Measurements from ENCODE around the gene XPO1. TPM values are rescaled to one million over a fixed set of nuclear protein-coding genes. Genes with fewer than 3 reads are reported as not detected.

Gene XPO1
- total RNA-seq, 1 experiment from 2014 or later = 247 TPM

GRCh38 chr2:61454383-61454782 is 83.8 kb downstream of the XPO1 start:
- no TSS peak for BruUV-seq (replicated peaks)
- Histone ChIP-seq H3K27ac (ENCODE audit: low read depth, low read length, poor library complexity, severe bottlenecking) (no peak overlapping the region), H3K9me3 (ENCODE audit: low read depth, low read length, poor library complexity, severe bottlenecking) (no peaks in the 10 kb centered on the region), H3K27me3 (replicated peaks; ENCODE audit: insufficient read depth, low read depth, low read length, poor library complexity) (no peaks in the 10 kb centered on the region), H3K36me3 (ENCODE audit: insufficient read depth, low read length, poor library complexity, severe bottlenecking) (no peaks in the 10 kb centered on the region), H3K4me1 (ENCODE audit: insufficient read depth, low read length, poor library complexity, severe bottlenecking) (no peaks in the 10 kb centered on the region), H3K4me3 (ENCODE audit: low read depth, low read length, poor library complexity, severe bottlenecking) (no peak overlapping the region)
- intact Hi-C loops (cut with micrococcal nuclease; ENCODE audit: unreplicated experiment) = no loop called here
- ChIA-PET CTCF (no interaction called here), POLR2A (ENCODE audit: low non-redundant PET) (no interaction called here)
- no peak for DNase-seq (ENCODE audit: low spot score)
- TF ChIP-seq, protein P1, sequence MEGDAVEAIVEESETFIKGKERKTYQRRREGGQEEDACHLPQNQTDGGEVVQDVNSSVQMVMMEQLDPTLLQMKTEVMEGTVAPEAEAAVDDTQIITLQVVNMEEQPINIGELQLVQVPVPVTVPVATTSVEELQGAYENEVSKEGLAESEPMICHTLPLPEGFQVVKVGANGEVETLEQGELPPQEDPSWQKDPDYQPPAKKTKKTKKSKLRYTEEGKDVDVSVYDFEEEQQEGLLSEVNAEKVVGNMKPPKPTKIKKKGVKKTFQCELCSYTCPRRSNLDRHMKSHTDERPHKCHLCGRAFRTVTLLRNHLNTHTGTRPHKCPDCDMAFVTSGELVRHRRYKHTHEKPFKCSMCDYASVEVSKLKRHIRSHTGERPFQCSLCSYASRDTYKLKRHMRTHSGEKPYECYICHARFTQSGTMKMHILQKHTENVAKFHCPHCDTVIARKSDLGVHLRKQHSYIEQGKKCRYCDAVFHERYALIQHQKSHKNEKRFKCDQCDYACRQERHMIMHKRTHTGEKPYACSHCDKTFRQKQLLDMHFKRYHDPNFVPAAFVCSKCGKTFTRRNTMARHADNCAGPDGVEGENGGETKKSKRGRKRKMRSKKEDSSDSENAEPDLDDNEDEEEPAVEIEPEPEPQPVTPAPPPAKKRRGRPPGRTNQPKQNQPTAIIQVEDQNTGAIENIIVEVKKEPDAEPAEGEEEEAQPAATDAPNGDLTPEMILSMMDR (conservative IDR thresholded peaks at IDR 0.05; ENCODE audit: low read depth, low read length) = no peak

DNA sequence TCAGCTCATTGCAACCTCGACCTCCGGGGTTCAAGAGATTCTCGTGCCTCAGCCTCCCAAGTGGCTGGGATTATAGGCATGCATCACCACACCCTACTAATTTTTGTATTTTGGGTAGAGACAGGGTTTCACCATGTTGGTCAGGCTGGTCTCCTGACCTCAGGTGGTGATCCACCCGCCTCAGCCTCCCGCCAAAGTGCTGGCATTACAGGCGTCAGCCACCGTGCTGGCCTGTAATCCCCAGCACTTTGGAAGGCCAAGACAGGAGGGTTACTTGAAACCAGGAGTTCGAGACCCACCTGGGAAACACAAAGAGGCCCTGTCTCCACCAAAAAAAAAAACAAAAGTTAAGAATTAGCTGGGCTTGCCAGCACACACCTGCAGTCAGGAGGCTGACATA is 85.8 kb downstream of the XPO1 start:
- intact Hi-C loops (cut with micrococcal nuclease; ENCODE audit: unreplicated experiment) = no loop called here
- H3K36me3 ChIP-seq (ENCODE audit: insufficient read depth, low read length, poor library complexity, severe bottlenecking) = no peaks in the 10 kb centered on the region
- ChIA-PET POLR2A (ENCODE audit: low non-redundant PET) (no interaction called here), CTCF (no interaction called here)
- BruUV-seq (replicated peaks) = no TSS peak
- H3K4me1 ChIP-seq (ENCODE audit: insufficient read depth, low read length, poor library complexity, severe bottlenecking) = no peaks in the 10 kb centered on the region
- H3K27ac ChIP-seq (ENCODE audit: low read depth, low read length, poor library complexity, severe bottlenecking) = no peak overlapping the region
- H3K27me3 ChIP-seq (replicated peaks; ENCODE audit: insufficient read depth, low read depth, low read length, poor library complexity) = no peaks in the 10 kb centered on the region
- TF ChIP-seq, protein P1 (conservative IDR thresholded peaks at IDR 0.05; ENCODE audit: low read depth, low read length) = no peak
- TF ChIP-seq EZH2 (IDR thresholded peaks at IDR 0.05; ENCODE audit: borderline replicate concordance, low read depth, low read length, poor library complexity, severe bottlenecking) = no peak
- no peak for DNase-seq (ENCODE audit: low spot score)
- no peak overlapping the region for H3K4me3 ChIP-seq (ENCODE audit: low read depth, low read length, poor library complexity, severe bottlenecking)
- no peaks in the 10 kb centered on the region for H3K9me3 ChIP-seq (ENCODE audit: low read depth, low read length, poor library complexity, severe bottlenecking)

GRCh38 chr2:61451178-61451577 is 87.0 kb downstream of the XPO1 start:
- CTCF ChIA-PET = no interaction called here
- Histone ChIP-seq H3K27me3 (replicated peaks; ENCODE audit: insufficient read depth, low read depth, low read length, poor library complexity) (no peaks in the 10 kb centered on the region), H3K4me1 (ENCODE audit: insufficient read depth, low read length, poor library complexity, severe bottlenecking) (no peaks in the 10 kb centered on the region), H3K4me3 (ENCODE audit: low read depth, low read length, poor library complexity, severe bottlenecking) (no peak overlapping the region), H3K9me3 (ENCODE audit: low read depth, low read length, poor library complexity, severe bottlenecking) (no peaks in the 10 kb centered on the region), H3K27ac (ENCODE audit: low read depth, low read length, poor library complexity, severe bottlenecking) (no peak overlapping the region), H3K36me3 (ENCODE audit: insufficient read depth, low read length, poor library complexity, severe bottlenecking) (no peaks in the 10 kb centered on the region)
- no peak for TF ChIP-seq EZH2 (IDR thresholded peaks at IDR 0.05; ENCODE audit: borderline replicate concordance, low read depth, low read length, poor library complexity, severe bottlenecking)
- TF ChIP-seq, protein P1 (conservative IDR thresholded peaks at IDR 0.05; ENCODE audit: low read depth, low read length) = no peak
- no peak for DNase-seq (ENCODE audit: low spot score)
- BruUV-seq (replicated peaks) = no TSS peak
- POLR2A ChIA-PET (ENCODE audit: low non-redundant PET) = no interaction called here
- intact Hi-C loops (cut with micrococcal nuclease; ENCODE audit: unreplicated experiment) = no loop called here
